ENCODE results near the gene DNAJB14. TPM values are rescaled to one million over a fixed set of nuclear protein-coding genes. Genes with fewer than 3 reads are reported as not detected.

DNAJB14 gene
- total and polyA plus RNA-seq, 2 of the 4 experiments (the other 2 are of a cell fraction), result 12.9 to 15.6 TPM

Other genes with a start within 250 kb of the DNAJB14 start
- gene DAPP1, start 129.8 kb downstream of the DNAJB14 start, total RNA-seq (2012; rRNA removed), result not detected in 2 replicates
- gene DAPP1, start 129.8 kb downstream of the DNAJB14 start, polyA plus RNA-seq (2012; rRNA removed), result not detected in 2 replicates
- 35.7 and 56.1 TPM in 2 replicates for gene LAMTOR3, start 52.2 kb downstream of the DNAJB14 start, total RNA-seq (2012; rRNA removed)
- gene LAMTOR3, start 52.2 kb downstream of the DNAJB14 start, polyA plus RNA-seq (2012; rRNA removed), result 22.0 and 28.6 TPM in 2 replicates
- 938 and 1,129 TPM in 2 replicates for gene H2AZ1, start 3.7 kb upstream of the DNAJB14 start, total RNA-seq (2012; rRNA removed)
- gene H2AZ1, start 3.7 kb upstream of the DNAJB14 start, polyA plus RNA-seq (2012; rRNA removed), result 419 and 456 TPM in 2 replicates
- gene DDIT4L, start 243.8 kb upstream of the DNAJB14 start, total RNA-seq (2012; rRNA removed), result 3.9 and 7.8 TPM in 2 replicates
- gene DDIT4L, start 243.8 kb upstream of the DNAJB14 start, polyA plus RNA-seq (2012; rRNA removed), result 2.2 and 3.1 TPM in 2 replicates